IMR-90 (cell line): Measurements from ENCODE around the gene FBXL7. TPM values are rescaled to one million over a fixed set of nuclear protein-coding genes. Genes with fewer than 3 reads are reported as not detected.

Experiments
- ATAC-seq: fragments of 200-7000 bp; cut with Tn5 transposase; 2 replicates; pipeline ENCODE4 v1.9.1; 2020; ENCODE audit warnings: low read depth, mild to moderate bottlenecking, moderate library complexity
- BruUV-seq: library from RNA; stranded (reverse); fragments of 400-500 nt; replicated peaks from 2 replicates; lab custom pipeline; 2021; lab: Mats Ljungman, UMichigan
- CTCF ChIA-PET: fragments of 300-600 bp; formaldehyde crosslinking; extraction: SDS; loops from one replicate; lab custom pipeline; 2021; ENCODE audit warnings: antibody characterized with exemption; lab: Yijun Ruan, JAX
- POLR2A ChIA-PET: fragments of 300-600 bp; sonication (Branson Sonifier 250); formaldehyde crosslinking; loops from one replicate; lab custom pipeline; 2022; ENCODE audit warnings: antibody characterized with exemption; ENCODE audit not compliant: unreplicated experiment; lab: Charles Lee
- DNase-seq: peaks from one replicate; pipeline ENCODE4 v3.0.0; 2013
- H2AFZ ChIP-seq: replicated peaks from 2 replicates; pipeline ENCODE3; 2013; ENCODE audit warnings: low read length, mild to moderate bottlenecking; ENCODE audit not compliant: poor library complexity
- H2AK5ac ChIP-seq: 2 replicates; pipeline ENCODE4 v1.6.1; 2013; ENCODE audit warnings: low read depth, low read length, inconsistent platforms
- H2AK9ac ChIP-seq: replicated peaks from 2 replicates; pipeline ENCODE3; 2013; ENCODE audit warnings: mild to moderate bottlenecking, low read depth, low read length, moderate library complexity; ENCODE audit not compliant: poor library complexity
- H2BK120ac ChIP-seq: 2 replicates; pipeline ENCODE4 v1.6.1; 2013; ENCODE audit warnings: low read depth, low read length, inconsistent platforms
- H2BK15ac ChIP-seq: 3 replicates; pipeline ENCODE4 v1.6.1; 2013; ENCODE audit warnings: low read depth, low read length, inconsistent platforms
- H2BK20ac ChIP-seq: 2 replicates; pipeline ENCODE4 v1.6.1; 2013; ENCODE audit warnings: low read depth, mild to moderate bottlenecking, inconsistent platforms, low read length, moderate library complexity
- H2BK5ac ChIP-seq: 2 replicates; pipeline ENCODE4 v1.6.1; 2013; ENCODE audit warnings: mild to moderate bottlenecking, low read depth, low read length, inconsistent platforms; ENCODE audit not compliant: poor library complexity, severe bottlenecking
- H3K14ac ChIP-seq: replicated peaks from 2 replicates; pipeline ENCODE4 v1.6.1; 2013; ENCODE audit warnings: low read depth, low read length, inconsistent platforms
- H3K18ac ChIP-seq: 2 replicates; pipeline ENCODE4 v1.6.1; 2013; ENCODE audit warnings: low read depth, low read length, control low read depth
- H3K23ac ChIP-seq: 2 replicates; pipeline ENCODE4 v1.6.1; 2013; ENCODE audit warnings: low read depth, low read length, inconsistent platforms
- H3K27ac ChIP-seq: 2 replicates; pipeline ENCODE4 v1.5.1; 2013; ENCODE audit warnings: mild to moderate bottlenecking, control low read depth, low read length; ENCODE audit not compliant: insufficient read depth
- H3K27me3 ChIP-seq: 2 replicates; pipeline ENCODE4 v1.6.1; 2013; ENCODE audit warnings: low read length; ENCODE audit not compliant: control insufficient read depth, insufficient read depth
- H3K36me3 ChIP-seq: 2 replicates; pipeline ENCODE4 v1.6.1; 2013; ENCODE audit warnings: low read length, mixed read lengths; ENCODE audit not compliant: control insufficient read depth, insufficient read depth
- H3K4ac ChIP-seq: 2 replicates; pipeline ENCODE4 v1.6.1; 2013; ENCODE audit warnings: low read depth, low read length, inconsistent platforms
- H3K4me1 ChIP-seq: 2 replicates; pipeline ENCODE4 v1.6.1; 2013; ENCODE audit warnings: low read length, mixed read lengths; ENCODE audit not compliant: control insufficient read depth, insufficient read depth
- H3K4me2 ChIP-seq: 2 replicates; pipeline ENCODE4 v1.6.1; 2013; ENCODE audit warnings: low read depth, mild to moderate bottlenecking, control low read depth, low read length, moderate library complexity
- H3K4me3 ChIP-seq: 2 replicates; pipeline ENCODE4 v1.5.1; 2013; ENCODE audit warnings: low read depth, mild to moderate bottlenecking, control low read depth, low read length, moderate library complexity; ENCODE audit not compliant: insufficient read depth
- H3K56ac ChIP-seq: 2 replicates; pipeline ENCODE4 v1.6.1; 2013; ENCODE audit warnings: low read length, inconsistent platforms; ENCODE audit not compliant: insufficient read depth; ENCODE audit errors: extremely low read depth
- H3K79me1 ChIP-seq, 2 experiments: 2 replicates each; pipeline ENCODE4 v1.6.1; 2013; ENCODE audit warnings: low read length in 2 of 2, inconsistent platforms in 1 of 2, low read depth in 1 of 2
- H3K9ac ChIP-seq: 2 replicates; pipeline ENCODE4 v1.6.1; 2013; ENCODE audit warnings: low read depth, low read length, control low read depth
- H3K9me1 ChIP-seq: 2 replicates; pipeline ENCODE4 v1.6.1; 2013; ENCODE audit warnings: low read length, inconsistent platforms; ENCODE audit not compliant: insufficient read depth
- H3K9me3 ChIP-seq: 2 replicates; pipeline ENCODE4 v1.6.1; 2013; ENCODE audit warnings: low read length; ENCODE audit not compliant: control insufficient read depth, insufficient read depth
- H4K20me1 ChIP-seq: 2 replicates; pipeline ENCODE4 v1.6.1; 2013; ENCODE audit warnings: low read length, inconsistent platforms; ENCODE audit not compliant: insufficient read depth
- H4K5ac ChIP-seq: 2 replicates; pipeline ENCODE4 v1.6.1; 2013; ENCODE audit warnings: mild to moderate bottlenecking, low read depth, low read length, control low read depth
- H4K8ac ChIP-seq, 2 experiments: 2 replicates each; pipeline ENCODE4 v1.6.1; 2013; ENCODE audit warnings: low read depth in 2 of 2, low read length in 2 of 2, control low read depth in 1 of 2, inconsistent platforms in 1 of 2
- H4K91ac ChIP-seq: 2 replicates; pipeline ENCODE4 v1.6.1; 2013; ENCODE audit warnings: low read depth, low read length, inconsistent platforms; ENCODE audit not compliant: insufficient read depth
- BHLHE40 ChIP-seq: fragments of 150-350 bp; IDR thresholded peaks from 2 replicates; pipeline ENCODE4 v1.6.1; 2016; ENCODE audit warnings: mild to moderate bottlenecking, low read depth, low read length
- MXI1 ChIP-seq: IDR thresholded peaks from 2 replicates; pipeline ENCODE4 v1.6.1; 2012; ENCODE audit warnings: low read depth, mild to moderate bottlenecking, low read length, moderate library complexity, borderline replicate concordance
- NFE2L2 ChIP-seq: fragments of 150-350 bp; IDR thresholded peaks from 2 replicates; pipeline ENCODE4 v1.6.1; 2016; ENCODE audit warnings: low read depth, mild to moderate bottlenecking, low read length
- USF2 ChIP-seq: fragments of 150-350 bp; IDR thresholded peaks from 2 replicates; pipeline ENCODE4 v1.6.1; 2017; ENCODE audit warnings: mild to moderate bottlenecking, antibody characterized with exemption, low read length, low read depth
- WGBS, 2 experiments: methylation state at CpG; one replicate each; pipeline versions ENCODE4 v1.1.5 to v1.1.7; 2013; ENCODE audit warnings: missing lambda C conversion rate in 2 of 2; ENCODE audit not compliant: insufficient read length in 1 of 2; ENCODE audit errors: extremely low coverage in 2 of 2; 5-methylcytosine and 5-hydroxymethylcytosine counted together
- dilution Hi-C: fragments of 300-500 bp; cut with HindIII; formaldehyde crosslinking; loops from one replicate; pipeline ENCODE4 v1.14.3; 2018; ENCODE audit warnings: low sequenced_read_pairs; ENCODE audit not compliant: unreplicated experiment
- in situ Hi-C: fragments of 300-500 bp; cut with MboI; formaldehyde crosslinking; loops from 3 replicates; pipeline ENCODE4 v1.14.3; 2019; ENCODE audit warnings: low sequenced_read_pairs, inconsistent platforms, mixed read lengths
- intact Hi-C: fragments of 100-400 bp; cut with micrococcal nuclease; formaldehyde crosslinking; loops from 2 replicates; pipeline ENCODE4 v1.10.0; 2022
- polyA plus RNA-seq, 3 experiments: library from polyadenylated mRNA; depleted of rRNA; stranded (reverse); fragments of >200 nt; gene quantifications; 2 replicates each; pipeline ENCODE4 v1.2.3, GENCODE V29; 2012; ENCODE audit warnings: low replicate concordance in 1 of 3
- total RNA-seq: library from RNA; depleted of rRNA; stranded (reverse); fragments of >200 nt; gene quantifications from 2 replicates; pipeline ENCODE4 v1.2.3, GENCODE V29; 2012

FBXL7 gene
- total and polyA plus RNA-seq, 2 of the 4 experiments (the other 2 are of a cell fraction): 4.1 to 10.2 TPM

DNA sequence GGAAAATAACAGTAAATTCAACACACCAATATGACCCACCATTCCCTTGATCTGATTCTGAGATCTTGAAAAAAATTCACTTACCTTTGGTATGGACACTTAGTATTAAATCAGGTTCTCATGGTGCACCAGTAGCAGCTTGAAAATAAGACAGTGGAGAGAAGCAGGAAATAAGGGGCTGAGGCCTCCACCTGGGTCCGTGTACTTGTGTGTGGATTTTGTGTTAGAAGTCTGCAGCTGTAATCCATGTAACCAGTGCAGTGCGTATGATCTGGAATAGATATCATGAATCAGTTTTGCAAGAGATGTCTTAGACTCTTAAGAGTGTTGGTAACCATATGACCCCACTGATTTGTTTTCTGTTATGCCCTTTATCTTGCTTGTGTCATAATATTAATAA lies 107.1 kb downstream of the FBXL7 start:
- no peaks in the 10 kb centered on the region for H4K20me1 ChIP-seq
- CTCF ChIA-PET: no interaction called here

More for the DNA sequence above, 107.1 kb downstream of the FBXL7 start:
- H3K4me3 ChIP-seq: no peak overlapping the region
- ATAC-seq: no peak
- H3K27ac ChIP-seq: no peak overlapping the region
- no peaks in the 10 kb centered on the region for H3K4me1 ChIP-seq
- H2BK5ac ChIP-seq: no peak overlapping the region
- no peak for DNase-seq
- H2AK5ac ChIP-seq: no peak overlapping the region
- no peak overlapping the region for H3K18ac ChIP-seq
- in situ Hi-C loops: no loop called here
- H2BK20ac ChIP-seq: no peak overlapping the region
- H2AK9ac ChIP-seq: no peak overlapping the region
- H3K14ac ChIP-seq: no peak overlapping the region
- H3K9me3 ChIP-seq: no peaks in the 10 kb centered on the region
- H3K79me1 ChIP-seq: peaks cover 14 to 18% of the 10 kb centered on the region in 2 experiments; a peak in 3 of 4 replicates
- no peaks in the 10 kb centered on the region for H3K27me3 ChIP-seq
- dilution Hi-C loops: no loop called here
- no peak overlapping the region for H3K4me2 ChIP-seq
- no peak overlapping the region for H2BK120ac ChIP-seq
- H4K5ac ChIP-seq: no peak overlapping the region
- WGBS, 2 experiments: no CpG with 5 or more reads among the region's 2 CpGs
- H2AFZ ChIP-seq: no peak overlapping the region
- H3K4ac ChIP-seq: no peak overlapping the region
- no TSS peak for BruUV-seq
- no peak overlapping the region for H4K91ac ChIP-seq
- no peak overlapping the region for H3K9ac ChIP-seq
- H4K8ac ChIP-seq: no peak overlapping the region
- no peak for TF ChIP-seq USF2
- TF ChIP-seq NFE2L2: no peak
- TF ChIP-seq MXI1: no peak
- TF ChIP-seq BHLHE40: no peak
- H3K56ac ChIP-seq: no peak overlapping the region
- H3K23ac ChIP-seq: no peak overlapping the region
- H3K9me1 ChIP-seq: peaks cover 7% of the 10 kb centered on the region; the same call in 1 of the 2 replicates
- H3K36me3 ChIP-seq: no peaks in the 10 kb centered on the region; the same call in 1 of the 2 replicates
- POLR2A ChIA-PET: no interaction called here
- no peak overlapping the region for H2BK15ac ChIP-seq
- intact Hi-C loops: no loop called here
